Activated CD4-positive, CD25-positive, alpha-beta regulatory T cell treated with anti-CD3 and anti-CD28 coated beads, Interleukin-2, amount 50 U/mL, for 24 hours (primary cell): ENCODE data around the gene WAPL.
A peak's percentile ranks its signal among the peaks of the same experiment; 100 is the strongest.

Experiments
- ATAC-seq, 2 donors: fragments of 150-1000 bp; cut with Tn5 transposase; one replicate each; pipeline ENCODE4 v1.10.0; 2021; ENCODE audit warnings: mild to moderate bottlenecking in 1 of 2, moderate library complexity in 1 of 2

The WAPL gene

DNA sequence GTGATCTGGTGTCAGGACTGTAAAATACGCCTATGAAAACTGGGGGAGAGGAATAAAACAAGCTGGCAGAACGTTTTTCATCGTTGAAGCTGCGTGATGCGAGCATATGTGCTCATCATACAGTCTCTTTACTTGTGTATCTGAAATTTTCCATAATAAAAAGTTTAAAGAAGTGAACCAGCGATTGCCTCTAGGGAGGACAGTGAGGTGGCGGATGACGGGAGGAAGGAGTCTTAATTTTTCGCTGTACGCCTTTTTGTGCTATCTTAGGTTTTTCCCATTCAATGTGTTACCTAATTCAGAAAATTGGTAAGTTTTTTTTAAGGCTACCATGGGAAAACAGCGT lies 891 bp upstream of the WAPL start:
- no peak for ATAC-seq

DNA sequence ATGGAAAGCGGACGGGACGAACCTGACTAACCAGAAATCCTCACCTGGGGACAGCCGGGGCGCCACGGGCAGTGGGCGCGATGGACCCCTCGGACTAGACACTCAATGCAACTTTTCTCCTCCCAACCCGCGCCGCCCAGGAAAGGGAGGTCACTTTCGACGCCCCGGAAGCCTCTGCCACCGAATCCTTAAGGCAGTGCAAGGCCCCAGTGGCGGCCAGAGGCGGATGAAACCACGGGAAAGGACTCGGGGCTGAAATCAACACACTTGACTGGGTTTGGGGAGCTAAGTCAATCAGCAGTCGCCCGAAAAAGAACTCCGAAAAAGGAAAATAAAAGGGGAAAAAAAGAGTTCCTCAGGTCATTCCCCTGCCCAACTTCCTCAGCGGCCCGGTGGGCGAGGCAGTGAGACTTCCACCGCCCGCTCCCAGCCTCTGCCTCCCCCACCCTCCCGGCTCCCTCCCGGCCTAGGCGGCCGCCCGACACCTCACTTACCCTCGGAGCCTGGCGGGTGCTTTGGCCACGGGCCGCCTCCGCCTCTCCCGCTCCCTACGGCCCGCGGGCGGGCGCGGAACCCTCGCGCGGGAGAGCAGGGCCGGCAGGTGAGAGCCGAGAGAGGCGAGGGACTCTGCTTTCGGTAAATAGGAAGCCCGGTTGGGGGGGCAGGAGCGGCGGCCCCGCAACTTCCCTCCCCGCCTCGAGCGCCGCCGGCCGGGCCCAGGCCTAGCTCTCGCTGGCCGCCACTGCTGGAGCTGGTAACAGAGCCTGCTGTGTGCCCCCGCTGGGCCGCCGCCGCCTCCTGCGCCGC lies 518 bp downstream of the WAPL start:
- ATAC-seq, result peak; percentile 2 to 11

DNA sequence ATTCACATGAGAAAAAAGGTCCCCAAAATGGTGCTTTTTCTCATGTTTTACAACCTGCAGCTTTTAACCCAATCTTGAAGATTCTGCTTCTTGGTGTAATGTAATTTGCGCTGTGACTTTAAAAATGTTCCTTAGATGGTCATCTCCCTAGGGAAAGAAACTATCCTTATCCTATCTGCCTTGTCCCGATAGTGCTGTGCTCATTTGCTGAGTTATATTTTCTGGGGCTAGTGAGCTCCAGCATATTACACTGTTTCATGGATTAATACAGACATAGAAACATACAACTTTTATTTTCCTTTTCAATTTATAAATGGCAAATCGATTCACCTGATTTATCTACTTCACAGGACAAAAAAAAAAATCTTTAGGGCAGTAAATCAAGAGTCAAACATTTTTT lies 2.8 kb downstream of the WAPL start:
- no peak for ATAC-seq

DNA sequence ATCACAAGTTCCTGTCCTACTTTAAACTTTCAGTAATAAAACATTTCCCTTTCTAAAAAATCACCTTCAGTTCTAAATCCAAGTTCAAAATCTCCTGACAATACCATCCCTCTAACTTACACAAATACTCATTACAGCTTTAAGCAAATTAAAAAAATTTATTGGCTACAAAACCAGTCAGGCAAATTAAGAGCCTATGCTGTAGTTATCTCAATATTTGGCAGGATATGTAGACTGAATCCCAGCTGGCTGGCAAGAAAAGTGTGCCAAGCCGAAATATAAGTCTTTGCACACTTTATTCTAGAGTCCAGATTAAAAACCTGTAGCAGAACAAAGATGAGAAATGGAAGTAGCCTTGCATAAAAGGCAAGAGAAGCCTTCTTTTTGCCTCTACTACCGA lies 9.5 kb downstream of the WAPL start:
- no peak for ATAC-seq

DNA sequence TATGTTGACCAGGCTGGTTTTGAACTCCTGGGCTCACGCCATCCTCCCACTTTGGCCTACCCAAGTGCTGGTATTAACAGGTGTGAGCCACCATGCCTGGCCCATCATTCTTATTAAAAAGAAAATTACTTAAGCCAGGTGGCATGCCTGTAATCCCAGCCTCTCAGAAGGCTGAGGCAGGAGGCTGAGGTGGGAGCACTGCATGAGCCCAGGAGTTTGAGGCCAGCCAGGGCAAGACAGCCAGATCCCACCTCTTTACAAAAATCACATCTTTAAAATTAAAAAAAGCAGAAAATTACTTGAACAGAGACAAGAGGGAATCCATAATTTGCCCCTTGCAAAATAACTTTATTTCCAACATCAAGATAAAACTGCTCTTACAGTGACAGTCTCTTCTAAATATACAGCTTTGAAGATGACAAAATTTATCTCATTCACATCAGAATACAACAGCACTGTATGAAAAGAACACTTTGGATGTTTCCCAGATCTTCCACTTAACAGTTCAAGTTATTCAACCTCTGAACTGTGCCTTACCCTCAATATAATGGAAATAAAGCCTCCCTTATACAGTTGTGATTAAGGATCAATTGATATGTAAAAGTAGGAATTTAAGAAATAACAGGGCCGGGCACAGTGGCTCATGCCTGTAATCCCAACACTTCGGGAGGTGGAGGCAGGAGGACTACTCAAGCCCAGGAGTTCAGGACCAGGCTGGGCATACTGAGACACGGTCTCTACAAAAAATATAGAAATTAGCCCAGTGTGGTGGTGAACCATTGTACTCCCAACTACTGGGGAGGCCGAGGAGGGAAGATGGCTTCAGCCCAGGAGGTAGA lies 10.3 kb downstream of the WAPL start:
- ATAC-seq, result no peak

DNA sequence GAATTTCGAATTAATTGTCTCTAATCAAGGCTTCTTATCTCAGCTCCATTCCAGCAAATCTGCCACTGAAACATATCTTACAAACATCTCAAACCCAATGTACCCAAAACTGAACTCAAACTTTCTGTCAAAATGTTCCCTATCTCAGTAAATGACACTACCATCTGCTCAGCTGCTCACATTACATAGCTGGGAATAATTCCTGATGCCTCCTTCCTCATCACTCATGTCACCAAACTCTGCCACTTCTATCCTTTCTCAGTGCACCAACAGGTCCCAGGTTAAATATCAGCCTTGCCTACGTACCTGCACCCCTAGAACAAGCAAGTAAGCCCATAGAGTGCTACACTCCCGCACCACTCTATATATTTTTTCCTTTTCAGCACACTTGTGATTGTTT lies 12.4 kb downstream of the WAPL start:
- ATAC-seq, result no peak

DNA sequence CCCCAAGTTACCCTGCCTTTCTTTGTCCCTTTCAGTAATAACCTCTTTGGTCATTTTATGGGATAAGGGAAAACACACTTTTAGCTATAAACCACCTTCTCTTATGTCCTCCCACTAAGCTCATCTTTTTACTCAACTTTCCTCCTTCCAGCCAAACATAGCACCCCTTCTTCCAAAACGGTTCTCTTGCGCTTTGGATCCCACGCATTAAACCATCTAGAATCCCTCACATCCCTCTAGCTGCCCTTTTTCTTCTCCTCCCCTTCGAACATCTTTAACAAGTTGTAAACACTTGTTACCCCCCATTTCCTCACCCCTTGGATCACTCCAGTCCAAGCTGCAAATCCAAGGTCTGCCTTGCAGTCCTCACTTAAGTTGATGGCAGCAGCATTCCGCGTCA lies 13.4 kb downstream of the WAPL start:
- ATAC-seq, result no peak

DNA sequence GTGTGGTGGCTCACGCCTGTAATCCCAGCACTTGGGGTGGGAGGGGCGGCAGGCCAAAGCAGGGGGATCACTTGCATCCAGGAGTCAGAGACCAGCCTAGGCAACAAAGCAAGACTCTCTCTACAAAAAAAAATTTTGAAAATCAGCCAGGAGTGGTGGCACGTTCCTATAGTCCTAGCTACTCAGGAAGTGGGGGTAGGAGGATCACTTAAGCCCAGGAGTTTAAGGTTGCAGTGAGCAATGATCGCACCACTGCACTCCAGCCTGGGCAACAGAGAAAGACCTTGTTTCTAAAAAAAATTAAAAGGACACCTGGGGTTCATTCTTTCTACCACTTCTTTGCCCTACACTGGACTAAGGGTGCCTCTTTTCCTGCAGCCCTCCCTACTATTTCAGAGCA lies 15.1 kb downstream of the WAPL start:
- no peak for ATAC-seq

DNA sequence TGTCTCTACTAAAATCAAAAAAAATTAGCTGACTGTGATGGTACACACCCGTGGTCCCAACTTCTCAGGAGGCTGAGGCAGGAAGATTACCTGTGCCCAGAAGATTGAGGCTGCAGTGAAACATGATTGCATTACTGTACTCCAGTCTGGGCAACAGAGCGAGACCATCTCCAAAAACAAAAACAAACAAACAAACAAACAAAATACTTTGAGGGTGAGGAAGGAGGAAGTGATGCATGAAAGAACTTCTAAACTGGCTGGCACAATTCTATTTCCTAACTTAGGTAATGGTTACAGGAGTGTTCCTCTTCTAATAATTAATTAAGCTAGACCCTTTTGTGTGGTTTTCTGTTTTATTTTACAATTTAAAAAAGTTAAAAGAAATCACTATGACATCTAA lies 15.5 kb downstream of the WAPL start:
- no peak for ATAC-seq

DNA sequence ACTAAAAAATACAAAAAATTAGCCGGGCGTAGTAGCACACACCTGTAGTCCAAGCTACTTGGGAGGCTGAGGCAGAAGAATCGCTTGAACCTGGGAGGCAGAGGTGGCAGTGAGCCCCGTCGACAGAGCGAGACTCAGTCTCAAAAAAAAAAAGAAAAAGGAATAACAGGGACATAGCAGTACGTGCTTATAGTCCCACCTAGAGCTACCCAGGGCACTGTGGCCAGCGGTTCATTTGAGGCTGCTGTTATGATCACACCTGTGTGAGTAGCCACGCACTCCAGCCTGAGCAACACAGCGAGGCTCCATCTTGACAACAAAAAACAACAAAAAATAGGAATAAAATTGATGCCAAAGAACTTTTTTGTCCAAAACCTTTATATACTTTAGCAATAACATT lies 17.1 kb downstream of the WAPL start:
- no peak for ATAC-seq

DNA sequence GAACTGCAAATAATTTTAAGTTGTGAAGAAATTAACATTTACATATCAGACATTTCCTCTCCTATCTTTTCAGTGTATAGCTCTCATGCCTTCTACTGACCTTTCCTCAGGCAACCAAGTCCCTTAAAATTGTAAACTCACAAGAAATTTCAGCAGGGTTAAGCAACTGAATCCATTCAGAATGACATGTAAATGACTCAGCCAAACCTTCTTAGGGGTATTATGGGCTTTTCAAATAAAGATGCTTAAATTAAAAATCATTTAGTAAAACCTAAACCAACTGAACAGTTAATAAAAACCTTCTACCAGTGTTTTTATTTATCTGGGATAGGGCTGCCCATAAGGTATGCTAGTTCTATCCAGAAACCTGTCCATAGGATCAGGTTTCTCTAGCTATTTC lies 20.7 kb downstream of the WAPL start:
- no peak for ATAC-seq

DNA sequence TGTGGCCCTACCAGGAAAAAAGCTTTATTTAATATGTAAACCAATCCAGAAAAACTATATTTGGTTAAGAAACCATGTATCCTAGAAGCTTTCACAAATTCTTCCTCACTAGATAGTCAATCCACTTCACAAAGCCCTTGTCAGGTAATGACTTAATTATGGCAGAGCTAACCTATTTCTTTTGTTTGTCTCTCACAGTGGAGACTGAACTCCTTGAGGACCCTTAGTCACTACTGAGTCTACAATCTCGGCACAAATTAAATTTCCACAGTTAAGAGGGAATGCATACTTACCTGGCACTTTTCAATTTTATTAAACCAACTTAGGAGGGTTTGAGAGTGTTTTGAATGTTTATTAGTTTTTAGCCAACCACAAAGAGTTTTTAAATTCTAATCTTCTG lies 23.0 kb downstream of the WAPL start:
- ATAC-seq, result no peak

DNA sequence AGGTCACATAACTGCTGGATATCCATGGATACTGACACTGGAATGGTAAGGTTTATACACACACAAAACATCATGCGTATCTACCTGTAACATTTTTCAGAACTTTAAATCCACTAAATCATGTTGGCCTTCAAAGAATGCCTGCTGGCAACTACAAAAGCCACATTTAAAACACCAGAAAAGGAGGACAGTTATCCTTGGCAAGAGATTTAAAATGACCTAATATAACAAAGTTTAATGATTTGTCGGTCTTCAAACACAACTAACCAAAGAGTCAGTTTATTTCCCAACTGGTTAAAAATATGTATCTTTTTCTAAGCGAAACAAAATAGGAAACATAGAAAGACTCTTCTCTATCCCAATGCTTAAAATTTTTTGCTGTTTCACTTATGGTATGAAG lies 24.0 kb downstream of the WAPL start:
- ATAC-seq, result no peak

DNA sequence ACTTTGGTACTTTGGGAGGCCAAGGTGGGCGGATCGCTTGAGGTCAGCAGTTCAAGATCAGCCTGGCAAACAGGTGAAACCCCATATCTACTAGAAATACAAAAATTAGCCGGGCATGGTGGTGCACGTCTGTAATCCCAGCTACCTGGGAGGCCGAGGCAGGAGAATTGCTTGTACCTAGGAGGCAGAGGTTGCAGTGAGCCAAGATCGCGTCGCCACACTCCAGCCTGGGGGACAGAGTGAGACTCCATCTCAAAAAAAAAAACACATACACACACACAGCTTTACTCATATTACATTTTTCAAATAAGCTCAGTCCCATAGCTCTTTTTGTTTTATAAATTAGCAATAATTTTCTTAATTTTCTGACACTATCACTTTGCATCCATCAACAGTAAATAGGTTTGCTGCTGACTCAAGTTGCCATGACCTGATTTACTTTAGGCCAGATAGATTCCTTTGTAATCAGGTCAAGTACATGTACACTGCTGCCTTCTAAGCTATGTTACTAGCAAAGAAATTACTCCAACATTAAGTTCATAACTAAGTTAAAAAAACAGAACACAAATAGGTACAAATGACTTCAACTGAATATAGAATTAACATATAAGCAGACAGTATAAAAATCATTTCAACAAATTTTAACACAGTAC lies 31.5 kb downstream of the WAPL start:
- no peak for ATAC-seq

DNA sequence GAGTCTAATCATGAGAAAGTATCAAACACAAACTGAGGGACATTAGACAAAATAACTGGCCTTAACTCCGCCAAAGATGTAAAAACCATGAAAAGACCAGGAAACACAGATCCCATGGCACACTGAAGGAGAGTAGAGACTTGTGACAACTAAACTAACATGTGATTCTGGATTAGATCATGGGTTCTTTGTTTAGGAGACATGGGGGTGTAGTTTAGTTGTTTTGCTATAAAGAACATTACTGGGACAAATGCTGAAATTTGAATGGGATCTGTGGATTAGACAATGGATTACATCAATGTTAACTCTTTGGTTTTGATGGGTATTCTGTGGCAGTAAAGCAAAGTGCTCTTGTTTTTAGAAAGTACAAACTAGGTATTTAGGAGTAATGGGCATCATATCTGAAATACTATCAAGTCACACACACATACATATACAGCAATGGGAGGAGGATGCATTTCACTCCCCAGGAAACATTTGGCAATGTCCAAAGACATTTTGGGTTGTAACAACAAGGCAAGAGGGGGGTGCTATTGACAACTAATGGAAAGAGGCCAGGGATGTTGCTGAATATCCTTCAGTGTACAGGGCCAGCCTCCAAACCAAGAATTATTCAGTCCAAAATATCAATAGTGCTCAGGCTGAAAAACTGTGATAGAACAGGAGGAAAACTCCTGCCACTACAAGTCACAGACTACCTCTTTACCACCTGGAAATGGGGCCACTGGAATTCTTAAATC lies 32.4 kb downstream of the WAPL start:
- no peak for ATAC-seq

DNA sequence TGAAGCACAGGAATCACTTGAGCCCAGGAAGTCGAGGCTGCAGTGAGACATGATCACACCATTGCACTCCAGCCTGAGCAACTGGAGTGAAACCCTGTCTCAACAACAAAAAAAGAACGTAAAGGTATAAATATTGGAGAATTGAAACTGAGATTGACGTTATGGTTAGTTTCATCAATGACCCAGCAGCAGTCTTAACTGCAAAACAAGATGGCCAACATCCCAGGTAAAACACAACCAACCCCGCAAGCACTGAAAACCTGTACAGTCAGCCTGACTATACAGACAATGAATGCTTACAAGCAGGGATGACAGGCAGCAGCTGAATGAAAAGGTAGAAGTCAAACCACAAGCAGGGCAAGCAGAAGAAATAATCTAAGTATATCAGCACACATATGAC lies 34.7 kb downstream of the WAPL start:
- peak; percentile 20 to 28 for ATAC-seq

DNA sequence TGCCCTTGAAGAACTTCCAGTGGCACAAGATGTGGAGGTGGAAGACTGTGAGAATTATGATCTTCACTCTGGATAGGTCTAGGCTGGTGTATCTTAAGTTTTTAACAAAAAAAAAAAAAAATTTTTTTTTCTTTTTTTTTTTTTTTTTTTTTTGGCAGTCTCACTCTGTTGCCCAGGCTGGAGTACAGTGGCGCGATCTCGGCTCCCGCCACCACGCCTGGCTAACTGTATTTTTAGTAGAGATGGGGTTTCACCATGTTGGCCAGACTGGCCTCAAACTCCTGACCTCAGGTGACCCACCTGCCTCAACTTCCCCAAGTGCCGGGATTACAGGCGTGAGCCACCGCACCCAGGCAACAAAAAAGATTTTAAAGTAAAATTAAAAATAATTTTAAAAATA lies 37.9 kb downstream of the WAPL start:
- no peak for ATAC-seq

DNA sequence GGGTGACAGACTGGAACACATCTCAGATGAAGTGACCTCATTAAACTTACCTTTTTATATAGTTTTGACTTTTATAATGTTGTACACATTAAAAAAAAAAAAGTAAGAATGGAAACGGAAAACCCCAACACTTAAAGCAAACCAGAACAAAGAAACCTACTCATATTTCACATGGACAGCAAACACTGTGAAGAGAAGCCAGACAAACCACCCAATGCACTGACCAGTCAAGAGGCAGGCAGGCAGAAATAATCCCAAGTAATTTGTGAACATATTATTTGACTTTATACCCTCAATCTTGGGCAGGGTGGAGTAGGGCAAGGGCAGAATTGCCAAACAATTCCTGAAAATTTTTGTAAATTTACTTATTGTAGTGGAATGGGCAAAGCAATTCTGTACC lies 39.8 kb downstream of the WAPL start:
- no peak for ATAC-seq

DNA sequence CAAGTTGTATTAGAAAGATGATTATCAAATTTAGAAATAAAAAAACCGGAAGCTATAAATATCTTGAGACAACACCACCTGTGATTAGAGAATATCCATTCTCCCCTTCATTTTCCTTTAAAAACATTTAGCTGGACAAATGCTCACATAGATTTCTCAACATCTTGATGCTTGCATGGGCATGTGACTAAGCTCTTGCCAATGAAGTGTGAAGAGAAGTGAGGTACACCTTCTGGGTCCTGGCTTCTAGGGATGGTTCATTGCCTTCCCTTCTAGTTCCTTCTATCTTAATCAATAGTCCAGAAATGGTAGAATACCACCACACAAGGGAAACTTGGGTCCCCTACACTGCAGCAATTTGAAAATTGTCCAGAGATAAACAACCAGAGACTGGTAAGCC lies 41.0 kb downstream of the WAPL start:
- no peak for ATAC-seq

DNA sequence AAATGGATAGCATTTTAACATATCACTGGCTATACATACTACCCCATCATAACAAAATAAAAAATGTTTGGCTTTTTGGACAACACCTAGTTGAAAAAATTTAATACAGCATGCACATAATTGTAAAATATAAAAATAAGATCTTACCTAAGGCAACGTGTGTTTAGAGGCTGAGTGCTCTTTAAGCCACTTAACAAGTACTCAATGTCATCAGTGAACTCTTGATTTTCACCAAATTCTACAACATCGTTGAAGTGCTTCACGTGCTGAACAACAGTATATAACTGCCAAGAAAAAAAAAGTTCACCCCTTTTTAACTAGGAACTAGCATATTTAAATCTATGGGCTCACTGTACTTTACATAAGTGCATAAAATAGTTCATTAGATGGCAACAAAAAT lies 49.5 kb downstream of the WAPL start:
- ATAC-seq, result no peak

DNA sequence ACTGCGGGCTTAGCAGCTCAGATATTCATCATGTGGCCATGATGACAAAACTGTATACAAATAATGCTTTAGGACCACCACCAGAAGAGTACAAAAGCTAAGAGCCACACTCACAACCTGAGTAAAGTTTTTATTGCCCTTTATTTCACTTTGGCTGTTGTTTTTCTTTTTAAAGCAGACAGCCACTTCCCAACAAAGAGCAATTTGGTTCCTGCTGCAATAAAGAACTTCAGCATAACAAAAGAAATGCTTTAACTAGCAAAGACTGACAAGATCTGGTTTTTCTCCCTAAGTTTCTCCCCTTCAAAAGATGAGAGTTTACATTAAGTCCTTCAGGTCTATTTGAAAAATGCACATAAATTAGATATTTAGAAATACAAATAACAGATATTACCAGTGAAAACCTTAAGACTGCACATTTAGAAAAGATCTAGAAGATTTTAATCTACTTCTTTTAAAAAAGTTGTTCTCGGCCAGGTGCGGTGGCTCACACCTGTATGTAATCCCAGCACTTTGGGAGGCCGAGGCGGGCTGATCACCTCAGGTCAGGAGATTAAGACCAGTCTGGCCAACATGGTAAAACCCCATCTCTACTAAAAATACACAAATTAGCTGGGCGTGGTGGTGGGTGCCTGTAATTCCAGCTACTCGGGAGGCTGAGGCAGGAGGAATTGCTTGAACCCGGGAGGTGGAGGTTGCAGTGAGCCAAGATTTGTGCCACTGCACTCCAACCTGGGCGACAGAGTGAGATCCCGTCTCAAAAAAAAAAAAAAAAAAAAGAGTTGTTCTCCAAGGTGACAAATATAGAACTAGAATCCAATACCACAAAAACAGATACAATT lies 59.4 kb downstream of the WAPL start:
- ATAC-seq, result no peak

DNA sequence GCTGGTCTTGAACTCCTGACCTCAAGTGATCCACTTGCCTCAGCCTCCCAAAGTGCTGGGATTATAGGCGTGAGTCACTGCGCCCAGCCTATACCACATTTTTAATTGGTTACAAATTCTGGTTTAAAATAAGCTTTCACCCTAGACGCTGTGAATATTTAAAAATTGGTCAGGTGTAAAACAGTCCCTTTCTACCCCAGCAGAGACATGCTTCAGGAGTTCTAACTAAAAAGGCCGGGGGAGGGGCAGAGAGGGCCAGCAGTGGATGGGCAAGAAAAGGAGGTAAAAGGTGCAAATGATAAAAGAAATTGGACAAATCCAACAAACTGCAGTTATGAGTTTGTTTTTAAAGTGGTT lies 70.0 kb downstream of the WAPL start:
- no peak for ATAC-seq
